ENCODE data around the gene SGCD. TPM values are rescaled to one million over a fixed set of nuclear protein-coding genes. Genes with fewer than 3 reads are reported as not detected.

The SGCD gene
- total and polyA plus RNA-seq, 9 of the 15 experiments (the other 6 are each of a cell fraction or from before 2014, with no cell fraction given): not detected

- TF ChIP-seq CC2D1A (IDR thresholded peaks at IDR 0.05) (no peak), ZBTB5 (IDR thresholded peaks at IDR 0.05) (no peak)
Observed at GRCh38 chr5:156561651-156562050, 234.7 kb downstream of the SGCD start (continued).

GRCh38 chr5:156570615-156571014 lies 243.7 kb downstream of the SGCD start:
- no peak for TF ChIP-seq KAT8 (IDR thresholded peaks at IDR 0.05; ENCODE audit: low read depth)
- no peak for TF ChIP-seq MAZ (CRISPR knock-in tag; conservative IDR thresholded peaks at IDR 0.05 in 1 of 2, IDR thresholded peaks at IDR 0.05 in 1 of 2)
- TF ChIP-seq ADNP (tag; IDR thresholded peaks at IDR 0.05): no peak
- no peak for TF ChIP-seq TBP (optimal IDR thresholded peaks at IDR 0.05; ENCODE audit: low read depth, low read length)
- no peak for TF ChIP-seq NELFE (IDR thresholded peaks at IDR 0.05; ENCODE audit: insufficient read depth, insufficient read length)
- no peak for TF ChIP-seq ELF2 (CRISPR knock-in tag; IDR thresholded peaks at IDR 0.05)
- no peak for TF ChIP-seq ZFP1 (CRISPR knock-in tag; IDR thresholded peaks at IDR 0.05)
- TF ChIP-seq ESRRA (IDR thresholded peaks at IDR 0.05; ENCODE audit: borderline replicate concordance, low read depth): no peak
- no peak for TF ChIP-seq ZNF830 (CRISPR knock-in tag; IDR thresholded peaks at IDR 0.05)
- TF ChIP-seq CREBBP (IDR thresholded peaks at IDR 0.05; ENCODE audit: low read depth, low read length): no peak
- no peak for TF ChIP-seq SMARCB1 (IDR thresholded peaks at IDR 0.05; ENCODE audit: insufficient read length, low read depth)
- no peak for TF ChIP-seq HNRNPK (IDR thresholded peaks at IDR 0.05; ENCODE audit: low read depth, low read length, poor library complexity, severe bottlenecking)
- TF ChIP-seq ARID1B (IDR thresholded peaks at IDR 0.05): no peak
- TF ChIP-seq USF2 (CRISPR knock-in tag; IDR thresholded peaks at IDR 0.05): no peak
- TF ChIP-seq DACH1 (IDR thresholded peaks at IDR 0.05; ENCODE audit: partially characterized antibody): no peak
- no peak for TF ChIP-seq E2F3 (CRISPR knock-in tag; IDR thresholded peaks at IDR 0.05)
- no peak for ATAC-seq
- Histone ChIP-seq H3K27me3 (ENCODE audit: control insufficient read depth in 2 of 2, insufficient read depth in 2 of 2, low read length in 2 of 2) (no peaks in the 10 kb centered on the region), H3K9ac (ENCODE audit: insufficient read depth in 1 of 2, low read depth in 2 of 2, low read length in 2 of 2) (no peak overlapping the region), H3K36me3 (ENCODE audit: control insufficient read depth, insufficient read depth, low read length) (no peaks in the 10 kb centered on the region), H3K9me1 (ENCODE audit: control insufficient read depth, insufficient read depth, low read length) (no peaks in the 10 kb centered on the region), H3K4me1 (replicated peaks in 1 of 2; ENCODE audit: control insufficient read depth in 2 of 2, insufficient read depth in 2 of 2, low read length in 2 of 2) (no peaks in the 10 kb centered on the region), H4K20me1 (replicated peaks; ENCODE audit: control insufficient read depth, insufficient read depth, low read length) (no peaks in the 10 kb centered on the region), H3K4me2 (ENCODE audit: insufficient read depth, low read length) (no peak overlapping the region), H3K9me3 (replicated peaks; ENCODE audit: control insufficient read depth, insufficient read depth, low read depth, low read length) (no peaks in the 10 kb centered on the region; the same call in 1 of the 2 replicates), H3K27ac (ENCODE audit: extremely low read depth, low read depth, low read length) (no peak overlapping the region), H2AFZ (ENCODE audit: low read depth, low read length) (no peak overlapping the region), H3K79me2 (ENCODE audit: control insufficient read depth, insufficient read depth, low read length) (no peaks in the 10 kb centered on the region), H3K4me3 (no peak overlapping the region)
- CTCF ChIA-PET (ENCODE audit: low intra/inter-chr PET ratio): no interaction called here
- no peak for FAIRE-seq
- intact Hi-C loops (cut with micrococcal nuclease): no loop called here
- BruUV-seq (replicated peaks): no TSS peak
- POLR2A ChIA-PET: no interaction called here
- in situ Hi-C loops (cut with MboI): no loop called here
- DNase-seq (ENCODE audit: extremely low read depth in 1 of 4, low spot score in 3 of 4): no peak
